ENCODE measurements around the gene TCF7L1. TPM values are rescaled to one million over a fixed set of nuclear protein-coding genes. Genes with fewer than 3 reads are reported as not detected.

Gene TCF7L1
- polyA plus RNA-seq, 1 donor (not counting 4 experiments of a cell fraction or from before 2014, with no cell fraction given), result 1.0 TPM

- FAIRE-seq (no peak), DNase-seq (ENCODE audit: low read depth, low spot score) (no peak)
- Histone ChIP-seq H3K9ac (ENCODE audit: control insufficient read depth, extremely low read depth, insufficient read depth, low read length) (no peak overlapping the region), H3K4me3 (ENCODE audit: control insufficient read depth in 2 of 3, extremely low read depth in 1 of 3, insufficient read depth in 2 of 3, low read depth in 1 of 3, low read length in 3 of 3) (no peak overlapping the region), H3K79me2 (ENCODE audit: control insufficient read depth, insufficient read depth, low read length) (no peaks in the 10 kb centered on the region), H3K4me2 (ENCODE audit: control insufficient read depth, extremely low read depth, insufficient read depth, low read depth, low read length) (no peak overlapping the region), H2AFZ (ENCODE audit: control insufficient read depth, low read length) (no peak overlapping the region), H3K9me3 (ENCODE audit: control insufficient read depth, low read depth, low read length) (no peaks in the 10 kb centered on the region), H4K20me1 (ENCODE audit: control insufficient read depth, extremely low read depth, insufficient read depth, low read length) (no peaks in the 10 kb centered on the region), H3K27me3 (ENCODE audit: control insufficient read depth, extremely low read depth, insufficient read depth, low read length) (no peaks in the 10 kb centered on the region), H3K4me1 (ENCODE audit: control insufficient read depth, extremely low read depth, insufficient read depth, low read length) (no peaks in the 10 kb centered on the region), H3K9me1 (ENCODE audit: control insufficient read depth, extremely low read depth, insufficient read depth, low read length) (no peaks in the 10 kb centered on the region), H3K27ac (ENCODE audit: control insufficient read depth, insufficient read depth, low read length) (no peak overlapping the region), H3K36me3 (ENCODE audit: control insufficient read depth in 2 of 2, extremely low read depth in 1 of 2, insufficient read depth in 2 of 2, low read length in 2 of 2) (no peaks in the 10 kb centered on the region)
- no peak for TF ChIP-seq CTCF (optimal IDR thresholded peaks at IDR 0.05 in 1 of 3, IDR thresholded peaks at IDR 0.05 in 1 of 3, conservative IDR thresholded peaks at IDR 0.05 in 1 of 3; ENCODE audit: extremely low read depth in 1 of 3, insufficient read depth in 2 of 3, low read length in 3 of 3)
- no peak for TF ChIP-seq EZH2 (IDR thresholded peaks at IDR 0.05; ENCODE audit: low read length)
- dilution Hi-C loops (cut with MboI; ENCODE audit: extremely low pct_ligation_motif_present, low sequenced_read_pairs), result no loop called here
Observed at GRCh38 chr2:85187069-85187468, 53.9 kb downstream of the TCF7L1 start.

GRCh38 chr2:85188852-85189251, 55.7 kb downstream of the TCF7L1 start:
- Histone ChIP-seq H3K4me3 (ENCODE audit: control insufficient read depth in 2 of 3, extremely low read depth in 1 of 3, insufficient read depth in 2 of 3, low read depth in 1 of 3, low read length in 3 of 3) (no peak overlapping the region), H3K27ac (ENCODE audit: control insufficient read depth, insufficient read depth, low read length) (no peak overlapping the region), H3K9ac (ENCODE audit: control insufficient read depth, extremely low read depth, insufficient read depth, low read length) (no peak overlapping the region), H3K27me3 (ENCODE audit: control insufficient read depth, extremely low read depth, insufficient read depth, low read length) (no peaks in the 10 kb centered on the region), H3K4me2 (ENCODE audit: control insufficient read depth, extremely low read depth, insufficient read depth, low read depth, low read length) (no peak overlapping the region), H2AFZ (ENCODE audit: control insufficient read depth, low read length) (no peak overlapping the region), H3K4me1 (ENCODE audit: control insufficient read depth, extremely low read depth, insufficient read depth, low read length) (no peaks in the 10 kb centered on the region), H3K9me1 (ENCODE audit: control insufficient read depth, extremely low read depth, insufficient read depth, low read length) (no peaks in the 10 kb centered on the region), H3K36me3 (ENCODE audit: control insufficient read depth in 2 of 2, extremely low read depth in 1 of 2, insufficient read depth in 2 of 2, low read length in 2 of 2) (no peaks in the 10 kb centered on the region), H3K9me3 (ENCODE audit: control insufficient read depth, low read depth, low read length) (no peaks in the 10 kb centered on the region), H3K79me2 (ENCODE audit: control insufficient read depth, insufficient read depth, low read length) (no peaks in the 10 kb centered on the region), H4K20me1 (ENCODE audit: control insufficient read depth, extremely low read depth, insufficient read depth, low read length) (no peaks in the 10 kb centered on the region)
- dilution Hi-C loops (cut with MboI; ENCODE audit: extremely low pct_ligation_motif_present, low sequenced_read_pairs), result no loop called here
- TF ChIP-seq EZH2 (IDR thresholded peaks at IDR 0.05; ENCODE audit: low read length) (no peak), CTCF (optimal IDR thresholded peaks at IDR 0.05 in 1 of 3, IDR thresholded peaks at IDR 0.05 in 1 of 3, conservative IDR thresholded peaks at IDR 0.05 in 1 of 3; ENCODE audit: extremely low read depth in 1 of 3, insufficient read depth in 2 of 3, low read length in 3 of 3) (no peak)
- FAIRE-seq (no peak), DNase-seq (ENCODE audit: low read depth, low spot score) (no peak)

Data from keratinocyte (primary cell).